ENCODE measurements around the gene SH3PXD2B.

DNA sequence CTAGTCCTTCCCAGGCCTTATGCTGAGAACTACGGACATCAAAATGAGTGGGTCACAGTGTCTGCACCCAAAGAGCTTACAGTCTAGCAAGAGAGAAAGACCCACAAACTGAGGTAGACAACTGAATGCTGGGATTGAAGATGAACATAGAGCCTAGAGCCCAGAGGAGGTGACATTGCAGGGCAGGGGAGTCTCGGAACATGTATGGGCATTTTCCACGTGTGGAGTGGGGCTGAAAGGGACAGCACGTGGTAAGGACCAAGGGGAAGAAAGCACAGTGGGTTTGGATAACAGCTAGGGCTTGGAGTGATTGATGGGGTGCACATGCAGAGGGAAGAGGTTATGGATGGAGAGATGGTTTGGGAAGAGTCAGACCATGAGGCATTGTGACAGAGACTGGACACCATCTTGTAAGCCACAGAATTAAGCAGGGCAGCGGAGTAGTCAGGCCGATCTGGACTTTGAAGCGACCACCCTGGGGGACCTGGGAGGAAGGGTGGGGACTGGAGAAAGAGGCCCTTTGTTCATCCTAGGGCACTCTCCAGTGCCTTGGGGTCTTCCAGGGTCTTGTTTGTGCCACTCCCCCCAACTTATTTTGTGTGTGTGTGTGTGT, 47.5 kb upstream of the SH3PXD2B start:
- TF ChIP-seq POLR2A (IDR thresholded peaks at IDR 0.05): no peak
- TF ChIP-seq, protein P1, sequence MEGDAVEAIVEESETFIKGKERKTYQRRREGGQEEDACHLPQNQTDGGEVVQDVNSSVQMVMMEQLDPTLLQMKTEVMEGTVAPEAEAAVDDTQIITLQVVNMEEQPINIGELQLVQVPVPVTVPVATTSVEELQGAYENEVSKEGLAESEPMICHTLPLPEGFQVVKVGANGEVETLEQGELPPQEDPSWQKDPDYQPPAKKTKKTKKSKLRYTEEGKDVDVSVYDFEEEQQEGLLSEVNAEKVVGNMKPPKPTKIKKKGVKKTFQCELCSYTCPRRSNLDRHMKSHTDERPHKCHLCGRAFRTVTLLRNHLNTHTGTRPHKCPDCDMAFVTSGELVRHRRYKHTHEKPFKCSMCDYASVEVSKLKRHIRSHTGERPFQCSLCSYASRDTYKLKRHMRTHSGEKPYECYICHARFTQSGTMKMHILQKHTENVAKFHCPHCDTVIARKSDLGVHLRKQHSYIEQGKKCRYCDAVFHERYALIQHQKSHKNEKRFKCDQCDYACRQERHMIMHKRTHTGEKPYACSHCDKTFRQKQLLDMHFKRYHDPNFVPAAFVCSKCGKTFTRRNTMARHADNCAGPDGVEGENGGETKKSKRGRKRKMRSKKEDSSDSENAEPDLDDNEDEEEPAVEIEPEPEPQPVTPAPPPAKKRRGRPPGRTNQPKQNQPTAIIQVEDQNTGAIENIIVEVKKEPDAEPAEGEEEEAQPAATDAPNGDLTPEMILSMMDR (IDR thresholded peaks at IDR 0.05): no peak
